Measurements from ENCODE around the gene RBM20. TPM values are rescaled to one million over a fixed set of nuclear protein-coding genes. Genes with fewer than 3 reads are reported as not detected.
A peak's percentile ranks its signal among the peaks of the same experiment; 100 is the strongest.
"Not testable (repeated sequence)": the region's sequence is repeated elsewhere in the genome, so short reads cannot be mapped to it uniquely, and the experiment has no call there.

Gene RBM20
- total RNA-seq, 1 donor from 2014 or later: 1.4 TPM

- DNase-seq (ENCODE audit: low spot score): no peak
Observed at GRCh38 chr10:110852947-110853346, 208.8 kb downstream of the RBM20 start.

DNA sequence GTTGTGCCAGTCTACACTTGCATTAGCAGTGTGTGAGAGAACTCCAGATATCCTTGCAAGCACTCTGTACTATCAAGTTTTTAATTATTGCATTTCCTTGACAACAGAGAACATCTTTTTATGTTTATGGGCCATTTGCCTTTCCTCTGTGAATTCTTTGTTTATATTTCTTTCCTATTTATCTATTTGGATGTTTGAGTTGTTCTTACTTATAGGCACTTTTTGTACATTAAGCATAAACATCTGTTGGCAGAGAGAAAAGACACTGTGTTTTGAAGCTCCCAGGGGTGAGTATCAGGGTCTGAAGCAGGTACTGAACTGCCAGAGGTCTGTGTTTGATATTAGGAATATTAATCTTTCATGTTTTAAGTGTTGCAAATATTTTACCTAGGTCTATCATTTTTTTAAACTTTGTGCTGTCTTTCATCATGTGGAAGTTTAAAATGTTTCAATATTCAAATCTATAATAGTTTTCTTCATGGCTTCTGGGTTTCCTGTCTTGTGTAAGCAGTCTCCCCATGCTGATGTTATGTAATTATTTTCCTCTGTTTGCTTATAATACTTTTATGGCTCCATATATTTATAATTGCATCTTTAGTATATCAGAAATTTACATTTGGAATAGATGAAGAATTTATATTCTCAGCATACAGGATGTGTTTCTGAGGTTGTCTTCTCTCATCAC is 209.9 kb downstream of the RBM20 start:
- no peak for DNase-seq (ENCODE audit: low spot score)

- peak; percentile 87 for DNase-seq (ENCODE audit: low spot score)
Observed at GRCh38 chr10:110857265-110858171, 213.4 kb downstream of the RBM20 start.

GRCh38 chr10:110858297-110858934 is 214.3 kb downstream of the RBM20 start:
- DNase-seq (ENCODE audit: low spot score): no peak

- DNase-seq (ENCODE audit: low spot score): no peak
Observed at GRCh38 chr10:110859206-110859972, 215.3 kb downstream of the RBM20 start.

- DNase-seq (ENCODE audit: low spot score): no peak
Observed at GRCh38 chr10:110859973-110860376, 215.8 kb downstream of the RBM20 start.

DNA sequence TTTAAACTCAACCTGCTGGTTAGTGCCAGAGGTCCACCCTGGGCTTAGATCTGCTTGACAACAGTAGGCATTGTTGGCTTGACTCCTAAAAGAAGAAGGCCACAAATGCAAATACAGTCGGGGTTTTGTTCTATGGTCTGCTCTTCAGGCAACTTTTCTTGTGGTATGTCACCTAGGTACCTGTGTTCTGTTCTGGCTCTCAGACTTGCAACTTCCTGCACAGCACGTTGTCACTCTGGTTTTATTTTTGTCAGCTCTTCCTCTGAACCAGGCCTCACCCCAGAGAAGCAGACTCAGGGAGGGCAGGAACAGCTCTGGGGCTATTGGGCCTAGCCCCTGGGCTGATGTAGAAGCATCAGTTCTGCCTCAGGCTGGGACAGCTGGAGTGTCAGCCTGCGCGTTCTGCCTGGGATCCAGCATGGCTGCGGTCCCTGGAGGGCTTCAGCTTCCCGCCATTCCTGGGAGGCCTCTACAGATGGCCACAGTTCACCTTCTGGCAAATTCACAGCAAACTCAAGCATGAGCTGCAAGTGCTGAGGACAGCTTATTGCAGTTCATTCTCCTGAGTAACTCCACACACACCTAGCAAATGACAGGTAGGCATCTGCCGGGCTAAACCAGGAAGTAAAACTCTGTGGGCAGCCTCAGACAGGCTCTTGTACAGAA is 216.6 kb downstream of the RBM20 start:
- no peak for DNase-seq (ENCODE audit: low spot score)

GRCh38 chr10:110861476-110861875 is 217.3 kb downstream of the RBM20 start:
- no peak for DNase-seq (ENCODE audit: low spot score)

DNA sequence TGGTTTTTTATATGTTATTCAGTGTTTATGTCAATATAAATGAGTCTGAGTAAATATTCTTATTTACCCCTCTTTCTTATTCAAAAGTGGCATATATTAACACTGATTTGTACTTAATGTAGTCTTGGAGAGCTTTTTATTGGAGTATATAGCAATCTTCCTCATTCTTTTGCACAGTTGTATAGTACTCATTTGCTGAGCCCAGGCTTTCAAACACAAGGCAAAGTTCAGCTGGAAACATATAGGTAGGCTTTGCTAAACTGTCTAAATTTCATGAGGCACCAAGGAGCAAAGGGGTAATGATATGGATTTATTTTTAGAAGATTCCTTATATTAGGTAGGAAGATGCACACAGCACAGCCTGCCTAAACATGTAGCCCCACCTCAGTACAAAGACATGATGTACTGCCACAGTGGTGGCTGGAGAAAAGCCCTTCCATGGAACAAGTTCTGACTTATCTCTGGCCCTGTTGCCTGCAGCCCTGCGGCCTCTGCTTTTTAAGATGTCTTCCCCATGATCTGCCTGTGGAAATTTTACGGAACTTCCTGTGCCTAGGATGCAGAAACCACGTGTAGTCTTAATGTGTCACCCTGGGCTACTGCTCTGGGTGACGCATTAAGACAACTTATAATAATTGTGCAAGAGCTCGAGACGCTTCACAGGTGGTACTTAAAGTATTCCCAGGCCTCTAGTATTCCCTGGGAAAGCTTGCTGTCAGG is 218.0 kb downstream of the RBM20 start:
- no peak for DNase-seq (ENCODE audit: low spot score)

DNA sequence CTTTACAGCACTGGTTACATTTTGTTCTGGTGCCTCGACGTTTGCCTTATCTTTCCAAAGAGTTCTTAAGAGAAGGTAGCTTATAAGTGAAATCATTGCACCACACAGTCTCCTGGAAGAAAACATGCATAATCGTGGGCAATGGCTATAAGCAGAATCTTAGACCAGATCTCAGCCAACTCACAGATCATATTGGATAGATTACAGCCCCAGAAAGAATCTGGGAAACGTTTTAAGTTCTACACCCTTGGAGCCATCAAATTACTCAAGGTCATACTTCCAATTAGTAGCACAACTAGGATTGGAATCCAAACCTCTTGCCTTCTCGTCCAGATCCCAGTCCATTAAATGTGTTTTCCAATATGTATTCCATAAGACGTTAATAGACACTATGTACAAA is 218.8 kb downstream of the RBM20 start:
- DNase-seq (ENCODE audit: low spot score): no peak

GRCh38 chr10:110863361-110863760 is 219.2 kb downstream of the RBM20 start:
- DNase-seq (ENCODE audit: low spot score): no peak

GRCh38 chr10:110863956-110864355 is 219.8 kb downstream of the RBM20 start:
- no peak for DNase-seq (ENCODE audit: low spot score)

DNA sequence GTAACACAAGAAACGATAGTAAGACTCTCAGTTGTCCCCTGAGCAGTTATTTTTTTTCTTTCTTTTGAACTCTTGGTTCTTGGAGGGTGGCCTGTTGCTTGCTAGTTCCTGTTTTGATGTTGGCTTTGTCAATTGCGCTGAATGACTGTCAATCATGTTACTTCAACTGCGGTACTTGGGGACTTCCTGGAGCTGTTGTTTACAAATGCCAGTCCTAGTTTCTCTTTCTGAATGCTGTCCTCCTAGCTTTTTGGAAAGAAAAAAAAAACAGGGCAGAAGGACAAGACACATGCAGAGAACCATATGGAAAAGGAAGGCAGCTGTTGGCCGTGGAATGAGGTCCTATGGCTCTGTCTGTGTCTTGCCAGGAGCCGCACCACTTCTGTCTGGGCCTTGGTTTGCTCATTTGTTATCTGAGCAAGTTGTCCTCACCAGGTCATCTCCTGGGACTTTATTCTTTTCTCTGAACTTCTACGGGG is 220.6 kb downstream of the RBM20 start:
- DNase-seq (ENCODE audit: low spot score): no peak

DNA sequence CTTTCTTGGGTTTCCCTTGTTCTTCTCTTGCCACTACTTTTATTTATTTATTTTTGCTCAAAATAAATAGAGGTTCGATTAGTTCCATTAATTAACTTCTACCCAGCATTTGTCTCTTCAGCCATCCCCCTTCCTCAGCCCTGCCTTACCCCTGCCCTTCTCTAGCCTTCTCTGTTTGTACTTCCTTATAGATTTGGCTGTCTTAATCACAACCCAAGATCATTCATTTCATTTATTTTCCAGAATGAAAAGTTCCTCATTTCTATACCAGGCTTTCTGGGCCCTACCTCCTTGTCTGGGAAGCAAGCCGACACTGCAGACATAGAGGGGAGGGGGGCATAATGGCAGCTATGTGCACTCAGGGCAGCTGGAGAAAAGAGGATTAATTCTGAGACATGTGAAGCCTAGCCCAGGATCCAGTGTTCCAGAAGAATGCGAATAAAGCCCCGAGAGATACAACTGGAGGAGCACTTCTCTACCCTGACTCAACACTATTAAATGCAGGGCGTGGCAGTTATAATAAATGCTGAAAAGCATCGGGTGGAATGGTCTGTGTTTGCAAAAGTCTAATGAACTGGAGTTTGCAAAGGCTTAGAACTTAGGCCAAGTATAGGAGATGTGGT is 221.2 kb downstream of the RBM20 start:
- no peak for DNase-seq (ENCODE audit: low spot score)

- DNase-seq (ENCODE audit: low spot score): no peak
Observed at GRCh38 chr10:110865809-110866482, 221.8 kb downstream of the RBM20 start.

- DNase-seq (ENCODE audit: low spot score): not testable (repeated sequence)
Observed at GRCh38 chr10:110867011-110867806, 223.1 kb downstream of the RBM20 start.

- no peak for DNase-seq (ENCODE audit: low spot score)
Observed at GRCh38 chr10:110867807-110868465, 223.8 kb downstream of the RBM20 start.

- no peak for DNase-seq (ENCODE audit: low spot score)
Observed at GRCh38 chr10:110868981-110869380, 224.8 kb downstream of the RBM20 start.
